ENCODE results near the gene SYNDIG1.

Gene SYNDIG1

GRCh38 chr20:24672181-24672880 is 202.9 kb downstream of the SYNDIG1 start:
- no peak for DNase-seq (ENCODE audit: low read depth in 2 of 3, low spot score in 1 of 3)

- DNase-seq (ENCODE audit: low read depth in 2 of 3, low spot score in 1 of 3): no peak
Measured at GRCh38 chr20:24672886-24673677, 203.7 kb downstream of the SYNDIG1 start.

DNA sequence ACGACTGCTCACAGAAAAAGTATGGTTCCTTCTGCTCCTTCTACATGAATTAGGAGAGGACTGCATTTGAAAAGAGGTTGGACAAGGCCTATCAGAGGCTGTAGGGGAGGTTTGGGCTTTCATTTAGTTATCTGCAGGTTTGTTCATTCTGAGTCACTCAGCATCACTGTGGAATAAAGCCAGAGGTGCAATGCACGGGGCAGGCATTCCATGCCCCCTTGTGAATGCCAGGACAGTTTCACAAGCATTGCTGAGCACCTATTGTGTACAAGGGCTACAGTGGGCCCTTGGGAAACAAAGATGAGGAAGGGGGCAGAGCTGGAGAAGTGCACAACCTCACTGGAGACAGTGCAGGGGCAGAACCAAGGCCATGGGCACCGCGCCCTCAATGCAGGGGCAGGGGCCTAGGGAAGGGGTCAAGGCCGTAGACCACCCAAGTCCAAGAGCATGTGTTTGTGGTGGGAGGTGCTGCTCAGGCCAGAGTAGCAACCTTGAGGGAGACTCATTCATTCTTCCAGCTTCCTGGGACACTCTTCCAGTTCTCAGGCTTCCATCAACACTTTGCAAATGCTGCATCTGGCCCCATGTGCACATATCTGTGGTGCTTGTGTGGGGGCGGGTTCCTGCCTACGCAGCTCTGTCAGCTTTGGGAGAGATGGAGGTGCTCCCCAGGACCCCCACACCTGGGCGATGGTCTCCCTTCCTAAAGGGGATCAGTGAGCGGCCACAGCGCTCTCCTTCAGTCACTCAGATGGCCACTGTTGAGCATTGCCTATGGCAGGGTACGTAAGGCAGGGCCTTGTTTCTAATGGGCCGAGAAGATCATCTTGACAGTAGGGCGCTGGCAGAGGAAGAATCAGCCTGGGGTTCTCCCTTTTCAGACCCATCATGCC is 204.5 kb downstream of the SYNDIG1 start:
- DNase-seq (ENCODE audit: low read depth in 2 of 3, low spot score in 1 of 3): no peak

DNA sequence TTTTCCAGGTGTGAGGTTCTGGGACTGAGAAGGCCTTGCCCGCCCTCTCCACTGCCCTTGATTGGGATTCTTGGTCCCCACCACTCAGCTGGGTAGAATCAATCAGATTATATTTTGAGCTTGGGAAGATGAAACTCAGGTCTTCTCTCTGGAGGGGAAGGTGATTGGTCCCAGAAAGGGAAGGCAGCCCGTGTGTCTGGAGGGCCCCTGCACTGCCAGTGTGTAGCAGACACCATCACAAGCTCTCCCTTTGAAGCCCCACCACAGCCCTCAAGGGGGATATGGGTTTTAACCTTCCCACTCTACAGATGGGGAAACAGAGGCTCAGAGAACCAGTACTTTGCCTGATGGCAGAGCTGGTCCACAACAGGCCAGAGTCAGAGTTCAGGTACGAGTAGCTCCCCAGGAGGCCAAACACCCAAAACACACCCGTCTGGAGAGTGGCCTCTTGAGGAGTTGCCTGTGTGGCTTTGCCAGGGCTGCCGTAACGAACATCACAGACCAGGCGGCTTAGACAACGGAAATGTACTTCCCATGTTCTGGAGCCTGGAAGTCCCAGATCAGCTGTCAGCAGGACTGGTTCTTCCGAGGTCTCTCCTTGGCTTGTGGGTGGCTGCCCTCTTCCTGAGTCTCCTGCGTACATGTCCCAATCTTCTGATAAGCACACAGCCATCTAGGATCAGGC is 205.6 kb downstream of the SYNDIG1 start:
- DNase-seq (ENCODE audit: low read depth in 2 of 3, low spot score in 1 of 3): no peak

GRCh38 chr20:24675651-24676352 is 206.4 kb downstream of the SYNDIG1 start:
- no peak for DNase-seq (ENCODE audit: low read depth in 2 of 3, low spot score in 1 of 3)

DNA sequence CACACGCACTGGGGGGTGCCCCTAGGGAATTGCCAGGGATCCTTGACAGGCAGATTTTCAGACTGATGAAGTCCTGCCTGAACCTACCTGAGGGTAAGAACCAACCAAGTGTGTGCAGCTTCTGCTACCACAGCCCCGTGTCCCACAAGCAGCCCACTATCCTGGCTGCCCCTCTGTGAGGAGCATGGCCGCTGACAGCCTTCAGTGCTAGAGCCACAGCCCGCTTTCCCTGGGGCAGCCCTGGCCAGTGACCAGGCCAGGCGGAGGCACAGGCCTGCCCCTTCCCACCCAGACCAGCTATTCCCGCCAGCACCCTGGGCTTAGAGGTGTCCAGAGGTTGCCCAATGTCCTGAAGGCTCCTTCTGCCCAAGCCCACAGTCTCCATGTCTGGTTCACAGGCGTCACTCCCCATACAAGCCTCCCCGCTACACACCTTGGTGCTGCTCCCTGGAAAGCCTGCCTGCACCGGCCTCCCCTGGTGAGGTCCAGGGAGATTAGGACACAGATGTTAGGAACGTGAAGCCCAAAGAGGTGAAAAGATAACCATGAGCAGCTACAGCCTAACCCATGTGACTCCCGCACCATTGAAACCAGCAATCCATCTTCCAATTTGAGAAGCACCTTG is 207.0 kb downstream of the SYNDIG1 start:
- no peak for DNase-seq (ENCODE audit: low read depth in 2 of 3, low spot score in 1 of 3)

GRCh38 chr20:24676978-24677370 is 207.5 kb downstream of the SYNDIG1 start:
- no peak for DNase-seq (ENCODE audit: low read depth in 2 of 3, low spot score in 1 of 3)

- DNase-seq (ENCODE audit: low read depth in 2 of 3, low spot score in 1 of 3): no peak
Measured at GRCh38 chr20:24677626-24678315, 208.3 kb downstream of the SYNDIG1 start.

GRCh38 chr20:24678351-24679106 is 209.1 kb downstream of the SYNDIG1 start:
- DNase-seq (ENCODE audit: low read depth in 2 of 3, low spot score in 1 of 3): no peak

DNA sequence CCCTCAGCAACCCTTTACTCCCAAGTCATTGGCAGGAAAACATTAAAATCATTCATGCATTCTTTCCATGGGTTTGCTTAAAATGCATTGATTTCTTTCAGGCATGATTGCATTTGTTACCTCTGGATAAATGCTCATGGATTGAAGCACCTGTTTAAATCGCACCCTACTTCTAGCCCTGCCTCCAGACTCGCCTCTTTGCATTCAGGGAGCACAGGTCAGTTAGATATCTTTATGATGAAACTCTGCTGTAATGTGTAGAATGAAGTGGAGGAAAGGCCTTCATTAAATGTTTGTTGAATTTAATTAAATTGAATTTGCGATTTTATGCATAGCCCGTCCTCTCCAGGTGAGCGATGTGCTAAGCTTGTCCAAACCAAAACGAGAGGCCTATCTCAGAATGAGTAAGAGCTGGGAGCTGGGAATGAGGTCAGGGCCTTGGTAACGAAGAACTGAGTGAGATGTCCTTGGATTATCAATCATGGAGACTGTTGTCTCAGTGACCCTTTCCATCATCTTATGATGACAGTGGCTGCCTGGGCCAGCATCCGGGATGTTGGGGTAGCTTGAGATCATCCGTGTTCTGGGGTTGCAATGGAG is 210.1 kb downstream of the SYNDIG1 start:
- DNase-seq (ENCODE audit: low read depth in 2 of 3, low spot score in 1 of 3): no peak

DNA sequence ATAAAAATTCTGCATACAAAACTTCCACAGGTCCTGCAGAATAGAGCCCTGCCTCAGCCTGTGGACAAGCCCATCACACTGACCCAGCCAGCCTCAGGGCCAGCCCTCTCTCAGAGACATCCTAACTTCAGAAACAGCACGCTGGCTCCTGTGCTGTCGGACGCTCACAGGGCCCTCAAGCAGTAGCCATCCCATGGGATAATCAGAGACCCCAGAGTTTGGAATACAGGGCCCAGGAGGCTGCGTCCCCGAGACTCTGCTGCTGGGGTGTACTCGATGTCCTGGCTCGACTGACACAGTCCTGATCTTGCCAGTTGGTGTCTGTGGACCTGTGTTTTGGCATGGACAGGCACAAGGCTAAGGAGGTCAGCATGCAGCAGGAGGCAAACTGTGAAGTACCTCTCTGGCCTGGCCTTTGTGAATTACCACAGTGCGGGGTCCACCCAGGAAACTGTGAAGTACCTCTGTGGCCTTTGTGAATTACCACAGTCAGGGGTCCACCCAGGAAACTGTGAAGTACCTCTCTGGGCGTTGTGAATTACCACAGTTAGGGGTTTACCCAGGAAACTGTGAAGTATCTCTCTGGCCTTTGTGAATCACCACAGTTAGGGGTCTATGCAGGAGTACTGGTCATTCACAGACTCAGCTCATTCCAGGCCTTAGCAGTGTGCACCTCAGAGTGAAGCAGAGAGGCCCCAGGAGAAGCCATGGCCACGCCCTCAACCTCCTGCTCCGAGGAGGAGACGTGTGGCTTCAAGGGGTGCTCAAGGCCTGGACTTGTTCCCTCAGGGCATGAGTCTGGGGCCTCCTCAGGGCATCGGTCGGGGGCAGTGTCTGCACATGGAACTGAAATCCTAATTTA is 212.4 kb downstream of the SYNDIG1 start:
- no peak for DNase-seq (ENCODE audit: low read depth in 2 of 3, low spot score in 1 of 3)

DNA sequence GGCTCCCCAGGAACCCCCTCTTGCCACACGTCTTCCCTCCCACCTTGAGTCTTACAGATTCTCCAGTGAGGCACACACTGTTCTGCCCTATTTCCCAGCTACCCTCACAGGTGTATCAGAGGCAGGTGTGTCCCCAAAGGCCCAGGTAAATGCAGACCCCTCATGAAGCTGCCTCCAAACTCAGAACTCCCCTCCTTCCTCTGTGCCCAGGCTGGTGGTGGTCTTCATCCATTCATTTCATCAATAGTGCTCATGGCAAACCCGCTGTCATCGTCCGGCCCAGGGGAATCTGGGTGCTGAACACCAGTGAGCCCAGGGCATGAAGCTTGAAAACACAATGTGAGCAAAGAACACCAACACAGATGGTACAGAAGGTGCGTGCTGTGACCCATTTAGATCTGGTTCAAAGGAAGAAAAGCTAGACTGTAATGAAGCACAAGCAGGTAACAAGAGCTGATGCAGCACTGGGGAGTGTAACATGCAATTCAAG is 213.1 kb downstream of the SYNDIG1 start:
- DNase-seq (ENCODE audit: low read depth in 2 of 3, low spot score in 1 of 3): no peak

DNA sequence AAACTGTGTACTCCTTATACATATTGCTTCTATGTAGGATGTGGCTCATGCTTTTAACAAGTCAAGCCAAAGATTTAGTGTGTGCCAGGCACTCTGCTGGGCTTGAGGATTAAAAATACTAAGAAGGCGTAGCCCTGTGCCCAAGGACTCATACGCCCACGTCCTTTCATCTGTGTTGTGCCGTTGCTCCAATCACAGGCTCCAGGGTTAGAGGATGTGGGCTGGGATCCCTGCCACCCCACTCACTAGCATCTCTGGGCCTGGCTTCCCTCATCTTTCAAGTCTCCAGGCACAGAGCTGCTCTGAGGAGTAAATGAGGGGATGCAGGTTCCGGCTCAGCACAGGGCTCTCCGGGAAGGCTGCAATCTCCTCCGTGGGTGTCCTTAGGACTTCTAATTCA is 214.2 kb downstream of the SYNDIG1 start:
- no peak for DNase-seq (ENCODE audit: low read depth in 2 of 3, low spot score in 1 of 3)

- DNase-seq (ENCODE audit: low read depth in 2 of 3, low spot score in 1 of 3): no peak
Measured at GRCh38 chr20:24684421-24684871, 215.0 kb downstream of the SYNDIG1 start.

GRCh38 chr20:24684956-24685691 is 215.7 kb downstream of the SYNDIG1 start:
- DNase-seq (ENCODE audit: low read depth in 2 of 3, low spot score in 1 of 3): no peak

DNA sequence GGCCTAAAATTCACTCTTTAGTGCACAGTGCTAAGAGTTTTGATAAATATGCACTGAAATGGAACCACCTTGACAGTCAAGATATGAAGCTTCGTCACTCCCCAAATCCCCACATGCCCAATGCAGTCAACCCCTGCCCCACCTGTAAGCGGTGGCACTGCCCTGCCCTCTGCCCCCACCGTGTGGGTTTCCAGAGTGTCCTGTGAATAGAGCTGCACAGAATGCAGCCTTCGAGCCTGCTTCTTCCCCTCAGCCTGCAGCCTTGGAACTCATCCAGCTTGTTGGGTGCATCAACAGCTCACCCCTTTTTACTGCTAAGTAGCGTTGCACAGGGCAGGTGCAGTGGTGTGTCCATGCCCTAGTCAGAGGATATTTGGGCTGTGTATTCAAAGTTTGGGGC is 216.3 kb downstream of the SYNDIG1 start:
- no peak for DNase-seq (ENCODE audit: low read depth in 2 of 3, low spot score in 1 of 3)

Data from stimulated activated CD4-positive, alpha-beta T cell treated with anti-CD3 and anti-CD28 coated beads, Interleukin-12 subunit alpha, Interleukin-12 subunit beta, amount 100 ng/mL, for 48 hours (primary cell).